ENCODE results near the gene EFHC2. TPM values are rescaled to one million over a fixed set of nuclear protein-coding genes. Genes with fewer than 3 reads are reported as not detected.

Gene EFHC2
- total and polyA plus RNA-seq, 2 of the 8 experiments (the other 6 are each of a cell fraction or from before 2014, with no cell fraction given): 1.8 to 3.4 TPM

DNA sequence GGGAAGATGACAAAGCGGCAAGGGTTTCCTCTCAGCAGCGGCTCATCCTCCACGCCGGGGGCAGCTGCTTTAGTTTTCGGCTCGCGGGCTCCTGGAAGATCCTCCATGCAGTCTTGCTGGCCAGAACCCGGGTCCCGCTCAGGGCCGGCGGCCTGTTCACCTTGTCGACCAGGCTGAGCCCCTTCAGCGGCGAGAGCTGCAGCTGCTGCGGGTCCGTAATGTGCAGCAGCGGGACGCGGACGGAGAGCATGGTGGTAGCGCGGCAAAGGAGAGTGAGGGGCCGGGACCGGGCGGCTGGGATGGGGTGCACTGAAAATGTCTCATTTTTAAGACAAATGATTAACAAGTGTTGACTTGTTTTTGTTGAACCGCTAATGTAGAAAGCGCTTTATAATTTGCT, 33.2 kb downstream of the EFHC2 start:
- no peak overlapping the region for H3K4me2 ChIP-seq (ENCODE audit: insufficient read depth in 1 of 2, low read depth in 2 of 2, low read length in 2 of 2)
- H3K56ac ChIP-seq (replicated peaks; ENCODE audit: insufficient read length, low read depth, low read length): no peak overlapping the region
- no peaks in the 10 kb centered on the region for H3K36me3 ChIP-seq (ENCODE audit: control insufficient read depth in 2 of 4, insufficient read depth in 4 of 4, low read length in 3 of 4)
- H2BK120ac ChIP-seq (replicated peaks; ENCODE audit: low read depth, low read length): no peak overlapping the region
- H2BK20ac ChIP-seq (ENCODE audit: low read length): no peak overlapping the region
- no peaks in the 10 kb centered on the region for H3K23me2 ChIP-seq (ENCODE audit: low read depth, low read length)
- FAIRE-seq (no peak), DNase-seq (ENCODE audit: low read depth in 1 of 2, low spot score in 2 of 2) (no peak)
- H3K4me1 ChIP-seq (replicated peaks in 1 of 4; ENCODE audit: control insufficient read depth in 3 of 4, insufficient read depth in 4 of 4, low read length in 3 of 4): no peaks in the 10 kb centered on the region
- H4K20me1 ChIP-seq (replicated peaks in 1 of 2; ENCODE audit: control insufficient read depth in 1 of 2, insufficient read depth in 2 of 2, low read length in 2 of 2): no peaks in the 10 kb centered on the region
- no peak overlapping the region for H2BK5ac ChIP-seq (ENCODE audit: low read depth, low read length)
- H4K5ac ChIP-seq (ENCODE audit: insufficient read length, low read depth, low read length): no peak overlapping the region
- H3K23ac ChIP-seq (ENCODE audit: insufficient read length): no peak overlapping the region
- H3K9me3 ChIP-seq (ENCODE audit: insufficient read depth in 2 of 2, low read depth in 1 of 2, low read length in 1 of 2): no peaks in the 10 kb centered on the region
- no peak overlapping the region for H2AFZ ChIP-seq (ENCODE audit: low read length)
- no peaks in the 10 kb centered on the region for H3K79me2 ChIP-seq (ENCODE audit: control insufficient read depth in 1 of 2, insufficient read depth in 2 of 2, low read length in 2 of 2)
- H4K91ac ChIP-seq (replicated peaks; ENCODE audit: insufficient read length, low read length): no peak overlapping the region
- no peaks in the 10 kb centered on the region for H3K27me3 ChIP-seq (replicated peaks in 1 of 4; ENCODE audit: control insufficient read depth in 3 of 4, extremely low read depth in 1 of 4, insufficient read depth in 3 of 4, low read length in 3 of 4)
- WGBS, 2 experiments (ENCODE audit: extremely low coverage in 1 of 2, insufficient coverage in 1 of 2, insufficient read length in 1 of 2, insufficient replicate concordance in 2 of 2, low coverage in 1 of 2, low lambda C conversion rate in 2 of 2, missing lambda C conversion rate in 1 of 2): 87% methylated on average over 3 of the region's 27 CpGs; no CpG with 5 or more reads in 1 of the 2 experiments
- POLR2A ChIA-PET (ENCODE audit: partially characterized antibody): no interaction called here
- no peak overlapping the region for H3K27ac ChIP-seq (ENCODE audit: low read depth, low read length)
- H3K79me1 ChIP-seq (ENCODE audit: low read depth, low read length): no peaks in the 10 kb centered on the region
- no peak overlapping the region for H3K4ac ChIP-seq (replicated peaks; ENCODE audit: insufficient read length, low read depth, low read length)
- no peak overlapping the region for H2BK12ac ChIP-seq (ENCODE audit: low read depth, low read length)
- H3K14ac ChIP-seq (ENCODE audit: insufficient read length): no peak overlapping the region
- no peak overlapping the region for H4K8ac ChIP-seq (ENCODE audit: extremely low read depth, insufficient read depth, low read length)
- H3K9ac ChIP-seq (replicated peaks in 1 of 4; ENCODE audit: extremely low read depth in 1 of 4, low read depth in 3 of 4, low read length in 3 of 4): no peak overlapping the region
- no peak overlapping the region for H3K4me3 ChIP-seq (ENCODE audit: extremely low read depth in 1 of 4, insufficient read depth in 2 of 4, low read depth in 3 of 4, low read length in 4 of 4)
- CTCF ChIA-PET (ENCODE audit: partially characterized antibody): no interaction called here
- H2BK15ac ChIP-seq (ENCODE audit: low read length): no peak overlapping the region
- no peak overlapping the region for H2AK5ac ChIP-seq (ENCODE audit: low read depth, low read length)
- H3K18ac ChIP-seq (ENCODE audit: extremely low read depth, low read length): no peak overlapping the region
- no peak for TF ChIP-seq NRF1 (IDR thresholded peaks at IDR 0.05; ENCODE audit: low read depth, low read length)
- TF ChIP-seq GABPA (IDR thresholded peaks at IDR 0.05; ENCODE audit: borderline replicate concordance, insufficient read depth, low read length): no peak
- no peak for TF ChIP-seq RNF2 (IDR thresholded peaks at IDR 0.05; ENCODE audit: borderline replicate concordance, low read depth, low read length, missing control alignments, poor library complexity, severe bottlenecking)
- no peak for TF ChIP-seq YY1 (IDR thresholded peaks at IDR 0.05; ENCODE audit: low read depth, low read length)
- TF ChIP-seq NANOG (IDR thresholded peaks at IDR 0.05; ENCODE audit: insufficient read depth, low read depth, low read length, poor library complexity, severe bottlenecking): no peak
- TF ChIP-seq, protein P1, sequence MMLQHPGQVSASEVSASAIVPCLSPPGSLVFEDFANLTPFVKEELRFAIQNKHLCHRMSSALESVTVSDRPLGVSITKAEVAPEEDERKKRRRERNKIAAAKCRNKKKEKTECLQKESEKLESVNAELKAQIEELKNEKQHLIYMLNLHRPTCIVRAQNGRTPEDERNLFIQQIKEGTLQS (IDR thresholded peaks at IDR 0.05; ENCODE audit: insufficient read depth, low read depth, low read length): no peak
- no peak for TF ChIP-seq CHD1 (IDR thresholded peaks at IDR 0.05; ENCODE audit: low read depth, low read length)
- TF ChIP-seq ZNF274 (IDR thresholded peaks at IDR 0.05; ENCODE audit: borderline replicate concordance, extremely low read depth, low read length): no peak
- no peak for TF ChIP-seq SP1 (IDR thresholded peaks at IDR 0.05; ENCODE audit: low read depth, low read length)
- no peak for TF ChIP-seq KDM5A (IDR thresholded peaks at IDR 0.05; ENCODE audit: low read length)
- no peak for TF ChIP-seq TCF12 (IDR thresholded peaks at IDR 0.05; ENCODE audit: low read depth, low read length)
- TF ChIP-seq EGR1 (IDR thresholded peaks at IDR 0.05; ENCODE audit: borderline replicate concordance, low read depth, low read length): no peak
- TF ChIP-seq POLR2A (IDR thresholded peaks at IDR 0.05; ENCODE audit: control extremely low read depth in 1 of 2, low read depth in 2 of 2, low read length in 2 of 2): no peak
- no peak for TF ChIP-seq POLR2AphosphoS5 (IDR thresholded peaks at IDR 0.05; ENCODE audit: low read depth, low read length)
- no peak for TF ChIP-seq MAX (IDR thresholded peaks at IDR 0.05)
